AG04449 (cell line): ENCODE results near the gene CCSER2.

Experiments
- CTCF ChIA-PET: fragments of 350-600 bp; formaldehyde crosslinking; extraction: SDS; loops from one replicate; lab custom pipeline; 2021; ENCODE audit warnings: antibody characterized with exemption; lab: Yijun Ruan, JAX
- POLR2A ChIA-PET: fragments of 400-600, 350-600 bp; formaldehyde crosslinking; extraction: SDS; loops from one replicate; lab custom pipeline; 2020; ENCODE audit warnings: antibody characterized with exemption, inconsistent platforms; lab: Yijun Ruan, JAX
- DNase-seq: peaks from one replicate; pipeline ENCODE4 v3.0.0-alpha.2; 2010; ENCODE audit warnings: low read depth, low spot score
- H3K4me3 ChIP-seq: 2 replicates; pipeline ENCODE4 v1.5.1; 2011; ENCODE audit warnings: low read depth, mild to moderate bottlenecking, control low read depth, low read length
- CTCF ChIP-seq: IDR thresholded peaks from one replicate; pipeline ENCODE4 v1.5.1; 2011; ENCODE audit warnings: mild to moderate bottlenecking, moderate library complexity, low read length, control low read depth, inconsistent platforms; ENCODE audit not compliant: insufficient read depth; ENCODE audit errors: missing control alignments

Gene CCSER2

GRCh38 chr10:84473136-84473535 lies 144.7 kb downstream of the CCSER2 start:
- ChIA-PET POLR2A (no interaction called here), CTCF (no interaction called here)
- H3K4me3 ChIP-seq = no peak overlapping the region
- DNase-seq = no peak
- TF ChIP-seq CTCF = no peak

GRCh38 chr10:84477398-84478128 lies 149.2 kb downstream of the CCSER2 start:
- no peak for TF ChIP-seq CTCF
- DNase-seq = no peak
- H3K4me3 ChIP-seq = no peak overlapping the region
- CTCF ChIA-PET = no interaction called here
- POLR2A ChIA-PET = no interaction called here

GRCh38 chr10:84478151-84478550 lies 149.8 kb downstream of the CCSER2 start:
- POLR2A ChIA-PET = no interaction called here
- no peak for TF ChIP-seq CTCF
- CTCF ChIA-PET = interaction anchor here (1.1 kb wide), 1 partner anchor 59 kb away, joined by 3 read pairs; no protein-coding TSS in a partner anchor
- H3K4me3 ChIP-seq = no peak overlapping the region
- DNase-seq = no peak

GRCh38 chr10:84478679-84479078 lies 150.3 kb downstream of the CCSER2 start:
- H3K4me3 ChIP-seq = no peak overlapping the region
- ChIA-PET POLR2A (no interaction called here), CTCF (interaction anchor here (1.1 kb wide), 1 partner anchor 59 kb away, joined by 3 read pairs; no protein-coding TSS in a partner anchor)
- no peak for DNase-seq
- TF ChIP-seq CTCF = no peak

- CTCF ChIA-PET = no interaction called here
- POLR2A ChIA-PET = no interaction called here
- no peak for DNase-seq
- H3K4me3 ChIP-seq = no peak overlapping the region
- TF ChIP-seq CTCF = no peak
These were observed 156.2 kb downstream of the CCSER2 start for GRCh38 chr10:84484541-84484940.

- H3K4me3 ChIP-seq = no peak overlapping the region
- ChIA-PET CTCF (interaction anchor here (1.4 kb wide), 1 partner anchor 16 kb away, joined by 4 read pairs; no protein-coding TSS in a partner anchor), POLR2A (no interaction called here)
- TF ChIP-seq CTCF = no peak
- DNase-seq = no peak
These were observed 165.0 kb downstream of the CCSER2 start for GRCh38 chr10:84493361-84493760.
